Stimulated activated CD4-positive, alpha-beta T cell treated with anti-CD3 and anti-CD28 coated beads, Interleukin-4, amount 100 ng/mL, for 48 hours (primary cell): ENCODE data around the gene LRRTM3.

Experiments
- DNase-seq, 2 donors: peaks; one replicate each; pipeline ENCODE4 v3.0.0-alpha.2; 2020; ENCODE audit warnings: low read depth in 2 of 2

The LRRTM3 gene

GRCh38 chr10:66931949-66932343 lies 6.1 kb downstream of the LRRTM3 start:
- no peak for DNase-seq

- DNase-seq = no peak
Observed at GRCh38 chr10:66934711-66935110, 8.9 kb downstream of the LRRTM3 start.

GRCh38 chr10:66940965-66941364 lies 15.1 kb downstream of the LRRTM3 start:
- DNase-seq = no peak

- no peak for DNase-seq
Observed at GRCh38 chr10:66941491-66941890, 15.7 kb downstream of the LRRTM3 start.

GRCh38 chr10:66942407-66942806 lies 16.6 kb downstream of the LRRTM3 start:
- no peak for DNase-seq

GRCh38 chr10:66943590-66943989 lies 17.8 kb downstream of the LRRTM3 start:
- no peak for DNase-seq

- DNase-seq = no peak
Observed at GRCh38 chr10:66951896-66952295, 26.1 kb downstream of the LRRTM3 start.

- no peak for DNase-seq
Observed at GRCh38 chr10:66958466-66958865, 32.6 kb downstream of the LRRTM3 start.

GRCh38 chr10:66964946-66965345 lies 39.1 kb downstream of the LRRTM3 start:
- DNase-seq = no peak

- no peak for DNase-seq
Observed at GRCh38 chr10:66980246-66980815, 54.5 kb downstream of the LRRTM3 start.

GRCh38 chr10:66981361-66982052 lies 55.7 kb downstream of the LRRTM3 start:
- DNase-seq = no peak

GRCh38 chr10:66982053-66982420 lies 56.2 kb downstream of the LRRTM3 start:
- no peak for DNase-seq

GRCh38 chr10:66982792-66983474 lies 57.1 kb downstream of the LRRTM3 start:
- no peak for DNase-seq

- DNase-seq = no peak
Observed at GRCh38 chr10:66983475-66983818, 57.6 kb downstream of the LRRTM3 start.

GRCh38 chr10:66990143-66990830 lies 64.5 kb downstream of the LRRTM3 start:
- no peak for DNase-seq

- no peak for DNase-seq
Observed at GRCh38 chr10:66996996-66997395, 71.2 kb downstream of the LRRTM3 start.

GRCh38 chr10:66999762-67000545 lies 74.1 kb downstream of the LRRTM3 start:
- no peak for DNase-seq

GRCh38 chr10:67004690-67005089 lies 78.9 kb downstream of the LRRTM3 start:
- DNase-seq = no peak

GRCh38 chr10:67005981-67006380 lies 80.1 kb downstream of the LRRTM3 start:
- no peak for DNase-seq

GRCh38 chr10:67011480-67011879 lies 85.6 kb downstream of the LRRTM3 start:
- no peak for DNase-seq

GRCh38 chr10:67011981-67012380 lies 86.1 kb downstream of the LRRTM3 start:
- DNase-seq = no peak

GRCh38 chr10:67015225-67015624 lies 89.4 kb downstream of the LRRTM3 start:
- DNase-seq = no peak
